ENCODE results near the gene CACTIN. TPM values are rescaled to one million over a fixed set of nuclear protein-coding genes. Genes with fewer than 3 reads are reported as not detected.

The CACTIN gene
- total and polyA plus RNA-seq, 2 of the 4 experiments (the other 2 are of a cell fraction): 10.8 to 19.5 TPM

GRCh38 chr19:3608750-3609322 lies 17.8 kb downstream of the CACTIN start:
- CTCF ChIA-PET: no interaction called here
- Histone ChIP-seq H3K4ac (ENCODE audit: low read depth, low read length) (no peak overlapping the region), H3K9me1 (ENCODE audit: insufficient read depth, low read length) (0 out of 2 replicates have a peak, but pooled peaks cover 6% of the 10 kb centered on the region), H2BK20ac (ENCODE audit: low read depth, low read length) (no peak overlapping the region), H3K4me1 (ENCODE audit: control insufficient read depth, insufficient read depth, low read length) (peaks cover 11% of the 10 kb centered on the region), H3K27ac (ENCODE audit: insufficient read depth, low read length) (no peak overlapping the region), H2AFZ (replicated peaks; ENCODE audit: low read length, poor library complexity) (no peak overlapping the region), H3K4me3 (ENCODE audit: insufficient read depth, low read depth, low read length) (no peak overlapping the region), H3K4me2 (ENCODE audit: low read depth, low read length) (no peak overlapping the region), H3K9me3 (ENCODE audit: control insufficient read depth, insufficient read depth, low read length) (no peaks in the 10 kb centered on the region), H3K23ac (ENCODE audit: low read depth, low read length) (no peak overlapping the region), H2AK5ac (ENCODE audit: low read depth, low read length) (no peak overlapping the region), H3K36me3 (ENCODE audit: control insufficient read depth, insufficient read depth, low read length) (peaks cover 28% of the 10 kb centered on the region), H2BK5ac (ENCODE audit: low read depth, low read length, poor library complexity, severe bottlenecking) (no peak overlapping the region), H2BK120ac (ENCODE audit: low read depth, low read length) (no peak overlapping the region), H3K56ac (ENCODE audit: extremely low read depth, insufficient read depth, low read length) (no peak overlapping the region), H3K79me1 (ENCODE audit: low read depth in 1 of 2, low read length in 2 of 2) (peaks cover 7 to 17% of the 10 kb centered on the region in 2 experiments), H3K14ac (replicated peaks; ENCODE audit: low read depth, low read length) (no peak overlapping the region), H4K20me1 (ENCODE audit: insufficient read depth, low read length) (no peaks in the 10 kb centered on the region), H4K91ac (ENCODE audit: insufficient read depth, low read depth, low read length) (no peak overlapping the region), H4K5ac (ENCODE audit: low read depth, low read length) (no peak overlapping the region), H2AK9ac (replicated peaks; ENCODE audit: low read depth, low read length, poor library complexity) (no peak overlapping the region), H3K27me3 (ENCODE audit: control insufficient read depth, insufficient read depth, low read length) (no peaks in the 10 kb centered on the region), H3K18ac (ENCODE audit: low read depth, low read length) (no peak overlapping the region), H4K8ac (ENCODE audit: low read depth in 2 of 2, low read length in 2 of 2) (no peak overlapping the region), H3K9ac (ENCODE audit: low read depth, low read length) (no peak overlapping the region), H2BK15ac (ENCODE audit: low read depth, low read length) (no peak overlapping the region)
- no TSS peak for BruUV-seq (replicated peaks)
- WGBS, 2 experiments (ENCODE audit: extremely low coverage in 2 of 2, insufficient read length in 1 of 2): 74% methylated on average over 15 of the region's 21 CpGs; no CpG with 5 or more reads in 1 of the 2 experiments
- in situ Hi-C loops (cut with MboI; ENCODE audit: low sequenced_read_pairs) (loop anchor here (25.0 kb wide), 1 partner anchor 297 kb away; no protein-coding TSS in a partner anchor), dilution Hi-C loops (cut with HindIII; ENCODE audit: low sequenced_read_pairs, unreplicated experiment) (no loop called here), intact Hi-C loops (cut with micrococcal nuclease) (no loop called here)
- ATAC-seq (ENCODE audit: low read depth) (no peak), DNase-seq (no peak)
- TF ChIP-seq NFE2L2 (IDR thresholded peaks at IDR 0.05; ENCODE audit: low read depth, low read length) (no peak), RAD21 (IDR thresholded peaks at IDR 0.05; ENCODE audit: low read length) (no peak), CEBPB (IDR thresholded peaks at IDR 0.05; ENCODE audit: low read depth, low read length) (no peak), SMC3 (IDR thresholded peaks at IDR 0.05; ENCODE audit: low read depth, low read length) (no peak), CHD1 (IDR thresholded peaks at IDR 0.05; ENCODE audit: low read depth, low read length) (no peak), FOS (IDR thresholded peaks at IDR 0.05; ENCODE audit: low read depth, low read length) (no peak), BHLHE40 (IDR thresholded peaks at IDR 0.05; ENCODE audit: low read depth, low read length) (no peak), RCOR1 (IDR thresholded peaks at IDR 0.05; ENCODE audit: insufficient replicate concordance, low read length) (no peak), ELK1 (IDR thresholded peaks at IDR 0.05; ENCODE audit: borderline replicate concordance, low read depth, low read length) (no peak), USF2 (IDR thresholded peaks at IDR 0.05; ENCODE audit: low read depth, low read length) (no peak), MAFK (IDR thresholded peaks at IDR 0.05; ENCODE audit: low read depth, low read length) (no peak), MXI1 (IDR thresholded peaks at IDR 0.05; ENCODE audit: borderline replicate concordance, low read depth, low read length) (no peak), MAZ (IDR thresholded peaks at IDR 0.05; ENCODE audit: borderline replicate concordance, low read depth, low read length) (no peak), CTCF (conservative IDR thresholded peaks at IDR 0.05; ENCODE audit: low read depth, low read length) (no peak), POLR2A (IDR thresholded peaks at IDR 0.05; ENCODE audit: low read depth, low read length) (no peak), RFX5 (IDR thresholded peaks at IDR 0.05; ENCODE audit: low read depth, low read length) (no peak)
- POLR2A ChIA-PET (ENCODE audit: unreplicated experiment): interaction anchor here (0.5 kb wide), 1 partner anchor 612 kb away, joined by 3 read pairs; no protein-coding TSS in a partner anchor

All from IMR-90 (cell line).